ENCODE data around the gene ATAD3C.
"Not testable (repeated sequence)": the region's sequence is repeated elsewhere in the genome, so short reads cannot be mapped to it uniquely, and the experiment has no call there.

ATAD3C gene

GRCh38 chr1:1512425-1512824 is 62.9 kb downstream of the ATAD3C start:
- DNase-seq = not testable (repeated sequence)

GRCh38 chr1:1513675-1514074 is 64.2 kb downstream of the ATAD3C start:
- DNase-seq = not testable (repeated sequence)

GRCh38 chr1:1514376-1514775 is 64.9 kb downstream of the ATAD3C start:
- not testable (repeated sequence) for DNase-seq

GRCh38 chr1:1516923-1517322 is 67.4 kb downstream of the ATAD3C start:
- not testable (repeated sequence) for DNase-seq

DNA sequence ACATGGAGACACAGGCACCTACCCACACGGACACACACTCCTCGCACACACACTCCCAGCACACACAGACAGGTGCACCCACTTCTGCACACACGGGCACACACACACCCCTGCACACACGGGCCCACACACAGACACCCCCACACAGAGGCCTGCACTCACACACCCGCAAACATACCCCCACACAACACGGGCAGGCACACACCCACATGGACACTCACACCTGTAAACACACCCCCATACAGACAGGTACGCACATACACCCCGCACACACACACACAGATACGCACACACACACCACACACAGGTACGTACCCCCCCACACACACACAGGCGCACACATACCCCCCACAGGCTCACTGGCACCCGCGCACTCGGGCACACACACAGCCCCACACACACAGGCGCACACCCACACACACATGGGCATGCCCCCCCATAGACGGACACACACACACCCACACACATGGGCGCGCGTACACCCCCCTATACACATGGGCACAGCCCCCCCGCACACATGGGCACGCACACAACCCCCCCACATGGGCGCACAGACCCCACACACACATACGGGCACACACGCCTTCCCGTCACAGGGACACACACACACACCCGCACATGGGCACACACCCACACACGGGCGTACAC is 68.6 kb downstream of the ATAD3C start:
- DNase-seq = no peak

GRCh38 chr1:1518621-1519007 is 69.1 kb downstream of the ATAD3C start:
- not testable (repeated sequence) for DNase-seq
